ENCODE results near the gene DNPH1.

The DNPH1 gene

GRCh38 chr6:43228951-43229802, at the start of gene DNPH1:
TSS of gene DNPH1 (minus strand) at chr6:43229481. CDS start at chr6:43229456, 25 bp downstream.
- no peak for DNase-seq

- no peak for DNase-seq
These were observed 49.3 kb upstream of the DNPH1 start for GRCh38 chr6:43278524-43279078.

GRCh38 chr6:43277643-43278523, 48.6 kb upstream of the DNPH1 start:
- DNase-seq = no peak

- DNase-seq = no peak
These were observed 48.0 kb upstream of the DNPH1 start for GRCh38 chr6:43277306-43277642.

GRCh38 chr6:43276577-43277305, 47.5 kb upstream of the DNPH1 start:
- no peak for DNase-seq

- DNase-seq = no peak
These were observed 46.7 kb upstream of the DNPH1 start for GRCh38 chr6:43275801-43276576.

- DNase-seq = no peak
These were observed 45.8 kb upstream of the DNPH1 start for GRCh38 chr6:43274916-43275597.

- DNase-seq = no peak
These were observed 45.0 kb upstream of the DNPH1 start for GRCh38 chr6:43274127-43274915.

GRCh38 chr6:43273707-43274106, 44.4 kb upstream of the DNPH1 start:
- no peak for DNase-seq

- no peak for DNase-seq
These were observed 42.7 kb upstream of the DNPH1 start for GRCh38 chr6:43271944-43272343.

GRCh38 chr6:43271103-43271815, 42.0 kb upstream of the DNPH1 start:
- DNase-seq = no peak

- DNase-seq = no peak
These were observed 40.2 kb upstream of the DNPH1 start for GRCh38 chr6:43269273-43270007.

- no peak for DNase-seq
These were observed 39.5 kb upstream of the DNPH1 start for GRCh38 chr6:43268782-43269272.

- no peak for DNase-seq
These were observed 39.0 kb upstream of the DNPH1 start for GRCh38 chr6:43268355-43268700.

GRCh38 chr6:43267619-43268354, 38.5 kb upstream of the DNPH1 start:
- no peak for DNase-seq

- no peak for DNase-seq
These were observed 36.3 kb upstream of the DNPH1 start for GRCh38 chr6:43265564-43265963.

- no peak for DNase-seq
These were observed 35.4 kb upstream of the DNPH1 start for GRCh38 chr6:43264599-43265145.

Measured in NCI-H187 treated with DMSO at 0.1 percent for 48 hours (cell line).